ENCODE measurements around the gene MIEF2. TPM values are rescaled to one million over a fixed set of nuclear protein-coding genes. Genes with fewer than 3 reads are reported as not detected.
"Not testable (repeated sequence)": the region's sequence is repeated elsewhere in the genome, so short reads cannot be mapped to it uniquely, and the experiment has no call there.

The MIEF2 gene
- polyA plus RNA-seq, 1 donor from 2014 or later: 74.9 TPM

DNA sequence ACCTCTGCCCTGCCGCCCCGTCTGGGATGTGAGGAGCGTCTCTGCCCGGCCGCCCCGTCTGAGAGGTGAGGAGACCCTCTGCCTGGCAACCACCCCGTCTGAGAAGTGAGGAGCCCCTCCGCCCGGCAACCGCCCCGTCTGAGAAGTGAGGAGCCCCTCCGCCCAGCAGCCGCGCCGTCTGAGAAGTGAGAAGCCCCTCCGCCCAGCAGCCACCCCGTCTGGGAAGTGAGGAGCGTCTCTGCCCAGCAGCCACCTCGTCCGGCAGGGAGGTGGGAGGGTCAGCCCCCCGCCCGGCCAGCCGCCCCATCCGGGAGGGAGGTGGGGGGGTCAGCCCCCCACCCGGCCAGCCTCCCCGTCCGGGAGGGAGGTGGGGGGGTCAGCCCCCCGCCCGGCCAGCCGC, 37.6 kb downstream of the MIEF2 start:
- not testable (repeated sequence) for H3K4me2 ChIP-seq (ENCODE audit: low read length); H4K20me1 ChIP-seq (ENCODE audit: insufficient read depth); H3K27ac ChIP-seq (ENCODE audit: low read length); H3K4me3 ChIP-seq (ENCODE audit: low read length); H3K36me3 ChIP-seq (ENCODE audit: insufficient read depth, low read length); H3K27me3 ChIP-seq (ENCODE audit: insufficient read depth, low read depth, low read length); H3K9me2 ChIP-seq (ENCODE audit: insufficient read depth, low read length); H3K9me3 ChIP-seq (ENCODE audit: low read length); H3K79me2 ChIP-seq (replicated peaks; ENCODE audit: insufficient read depth, low read length); H3F3A ChIP-seq (ENCODE audit: insufficient read depth, low read length, poor library complexity, severe bottlenecking); H2AFZ ChIP-seq (ENCODE audit: low read depth, low read length); H3K9ac ChIP-seq (ENCODE audit: low read length)

DNA sequence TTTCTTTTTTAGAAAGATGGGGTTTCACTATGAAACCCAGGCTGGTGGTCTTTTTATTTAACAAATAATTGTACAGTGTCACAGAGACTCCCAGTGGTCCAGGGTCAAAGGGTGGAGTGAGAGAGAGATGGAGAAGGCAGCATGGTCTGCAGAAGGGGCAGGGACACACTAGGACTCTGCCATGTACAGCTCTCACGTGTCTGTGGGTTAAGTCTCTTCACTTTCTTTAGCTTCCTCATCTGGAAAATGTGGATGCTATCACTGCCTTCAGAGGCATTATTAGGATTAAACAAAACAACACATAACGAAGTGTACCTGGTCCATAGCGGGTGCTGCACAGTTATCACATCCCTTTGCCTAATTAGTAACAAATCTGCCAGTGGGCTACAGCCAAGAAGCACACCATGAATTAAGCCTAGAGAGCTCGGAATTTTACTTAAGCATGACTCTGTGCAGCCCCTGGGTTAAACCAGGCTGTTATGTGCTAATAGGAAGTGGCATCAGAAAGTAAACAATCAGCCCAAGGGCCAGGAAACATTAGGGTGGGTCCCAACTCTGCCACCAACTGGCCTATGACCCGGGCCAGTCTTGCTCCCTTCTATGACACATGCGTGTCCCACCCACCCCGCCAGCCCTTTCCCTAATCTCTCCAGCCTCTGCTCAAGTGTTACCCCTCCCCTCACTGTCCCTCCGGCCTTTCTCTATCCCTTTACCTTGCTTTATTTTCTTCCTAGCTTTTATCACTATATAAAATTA, 40.4 kb downstream of the MIEF2 start:
- Histone ChIP-seq H3F3A (ENCODE audit: insufficient read depth, low read length, poor library complexity, severe bottlenecking) (no peaks in the 10 kb centered on the region), H3K27me3 (ENCODE audit: insufficient read depth, low read depth, low read length) (no peaks in the 10 kb centered on the region), H3K27ac (ENCODE audit: low read length) (no peak overlapping the region), H4K20me1 (ENCODE audit: insufficient read depth) (no peaks in the 10 kb centered on the region), H3K4me3 (ENCODE audit: low read length) (no peak overlapping the region), H3K9me3 (ENCODE audit: low read length) (no peaks in the 10 kb centered on the region), H3K9ac (ENCODE audit: low read length) (no peak overlapping the region), H3K9me2 (ENCODE audit: insufficient read depth, low read length) (no peaks in the 10 kb centered on the region), H2AFZ (ENCODE audit: low read depth, low read length) (no peak overlapping the region), H3K36me3 (ENCODE audit: insufficient read depth, low read length) (no peaks in the 10 kb centered on the region), H3K4me2 (ENCODE audit: low read length) (no peak overlapping the region), H3K79me2 (replicated peaks; ENCODE audit: insufficient read depth, low read length) (no peaks in the 10 kb centered on the region)
- TF ChIP-seq MXI1 (conservative IDR thresholded peaks at IDR 0.05; ENCODE audit: poor library complexity, severe bottlenecking) (no peak), RAD21 (conservative IDR thresholded peaks at IDR 0.05) (no peak), EP300 (conservative IDR thresholded peaks at IDR 0.05; ENCODE audit: poor library complexity, severe bottlenecking) (no peak), POLR2AphosphoS5 (IDR thresholded peaks at IDR 0.05) (no peak), REST (IDR thresholded peaks at IDR 0.05; ENCODE audit: borderline replicate concordance) (no peak), EZH2 (IDR thresholded peaks at IDR 0.05; ENCODE audit: borderline replicate concordance, insufficient read depth, low read length, poor library complexity, severe bottlenecking) (no peak)

DNA sequence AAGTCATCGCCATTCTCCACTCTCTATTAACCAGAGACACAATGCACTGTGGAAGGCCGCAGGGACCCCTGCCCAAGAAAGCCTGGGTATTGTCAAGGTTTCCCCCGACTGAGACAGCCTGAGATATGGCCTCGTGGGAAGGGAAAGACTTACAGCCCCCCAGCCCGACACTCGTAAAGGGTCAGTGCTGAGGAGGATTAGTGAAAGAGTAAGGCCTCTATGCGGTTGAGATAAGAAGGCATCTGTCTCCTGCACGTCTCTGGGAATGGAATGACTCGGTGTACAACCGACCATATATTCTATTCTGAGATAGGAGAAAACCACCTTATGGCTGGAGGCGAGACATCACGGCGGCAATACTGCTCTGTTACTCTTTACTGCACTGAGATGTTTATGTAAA, 42.7 kb downstream of the MIEF2 start:
- H2AFZ ChIP-seq (ENCODE audit: low read depth, low read length); H4K20me1 ChIP-seq (ENCODE audit: insufficient read depth); H3K4me3 ChIP-seq (ENCODE audit: low read length); H3K9me3 ChIP-seq (ENCODE audit: low read length); H3K36me3 ChIP-seq (ENCODE audit: insufficient read depth, low read length); H3K79me2 ChIP-seq (replicated peaks; ENCODE audit: insufficient read depth, low read length); H3K9me2 ChIP-seq (ENCODE audit: insufficient read depth, low read length); H3K9ac ChIP-seq (ENCODE audit: low read length); H3K27ac ChIP-seq (ENCODE audit: low read length); H3K4me2 ChIP-seq (ENCODE audit: low read length); H3K27me3 ChIP-seq (ENCODE audit: insufficient read depth, low read depth, low read length); H3F3A ChIP-seq (ENCODE audit: insufficient read depth, low read length, poor library complexity, severe bottlenecking): not testable (repeated sequence)
